Activated CD8-positive, alpha-beta memory T cell treated with anti-CD3 and anti-CD28 coated beads for 24 hours (primary cell): Measurements from ENCODE around the gene SECISBP2L.
"Not testable (repeated sequence)": the region's sequence is repeated elsewhere in the genome, so short reads cannot be mapped to it uniquely, and the experiment has no call there.

Source experiments
- DNase-seq: peaks from one replicate; pipeline ENCODE4 v3.0.0-alpha.2; 2020

SECISBP2L gene, protein sequence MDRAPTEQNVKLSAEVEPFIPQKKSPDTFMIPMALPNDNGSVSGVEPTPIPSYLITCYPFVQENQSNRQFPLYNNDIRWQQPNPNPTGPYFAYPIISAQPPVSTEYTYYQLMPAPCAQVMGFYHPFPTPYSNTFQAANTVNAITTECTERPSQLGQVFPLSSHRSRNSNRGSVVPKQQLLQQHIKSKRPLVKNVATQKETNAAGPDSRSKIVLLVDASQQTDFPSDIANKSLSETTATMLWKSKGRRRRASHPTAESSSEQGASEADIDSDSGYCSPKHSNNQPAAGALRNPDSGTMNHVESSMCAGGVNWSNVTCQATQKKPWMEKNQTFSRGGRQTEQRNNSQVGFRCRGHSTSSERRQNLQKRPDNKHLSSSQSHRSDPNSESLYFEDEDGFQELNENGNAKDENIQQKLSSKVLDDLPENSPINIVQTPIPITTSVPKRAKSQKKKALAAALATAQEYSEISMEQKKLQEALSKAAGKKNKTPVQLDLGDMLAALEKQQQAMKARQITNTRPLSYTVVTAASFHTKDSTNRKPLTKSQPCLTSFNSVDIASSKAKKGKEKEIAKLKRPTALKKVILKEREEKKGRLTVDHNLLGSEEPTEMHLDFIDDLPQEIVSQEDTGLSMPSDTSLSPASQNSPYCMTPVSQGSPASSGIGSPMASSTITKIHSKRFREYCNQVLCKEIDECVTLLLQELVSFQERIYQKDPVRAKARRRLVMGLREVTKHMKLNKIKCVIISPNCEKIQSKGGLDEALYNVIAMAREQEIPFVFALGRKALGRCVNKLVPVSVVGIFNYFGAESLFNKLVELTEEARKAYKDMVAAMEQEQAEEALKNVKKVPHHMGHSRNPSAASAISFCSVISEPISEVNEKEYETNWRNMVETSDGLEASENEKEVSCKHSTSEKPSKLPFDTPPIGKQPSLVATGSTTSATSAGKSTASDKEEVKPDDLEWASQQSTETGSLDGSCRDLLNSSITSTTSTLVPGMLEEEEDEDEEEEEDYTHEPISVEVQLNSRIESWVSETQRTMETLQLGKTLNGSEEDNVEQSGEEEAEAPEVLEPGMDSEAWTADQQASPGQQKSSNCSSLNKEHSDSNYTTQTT

DNA sequence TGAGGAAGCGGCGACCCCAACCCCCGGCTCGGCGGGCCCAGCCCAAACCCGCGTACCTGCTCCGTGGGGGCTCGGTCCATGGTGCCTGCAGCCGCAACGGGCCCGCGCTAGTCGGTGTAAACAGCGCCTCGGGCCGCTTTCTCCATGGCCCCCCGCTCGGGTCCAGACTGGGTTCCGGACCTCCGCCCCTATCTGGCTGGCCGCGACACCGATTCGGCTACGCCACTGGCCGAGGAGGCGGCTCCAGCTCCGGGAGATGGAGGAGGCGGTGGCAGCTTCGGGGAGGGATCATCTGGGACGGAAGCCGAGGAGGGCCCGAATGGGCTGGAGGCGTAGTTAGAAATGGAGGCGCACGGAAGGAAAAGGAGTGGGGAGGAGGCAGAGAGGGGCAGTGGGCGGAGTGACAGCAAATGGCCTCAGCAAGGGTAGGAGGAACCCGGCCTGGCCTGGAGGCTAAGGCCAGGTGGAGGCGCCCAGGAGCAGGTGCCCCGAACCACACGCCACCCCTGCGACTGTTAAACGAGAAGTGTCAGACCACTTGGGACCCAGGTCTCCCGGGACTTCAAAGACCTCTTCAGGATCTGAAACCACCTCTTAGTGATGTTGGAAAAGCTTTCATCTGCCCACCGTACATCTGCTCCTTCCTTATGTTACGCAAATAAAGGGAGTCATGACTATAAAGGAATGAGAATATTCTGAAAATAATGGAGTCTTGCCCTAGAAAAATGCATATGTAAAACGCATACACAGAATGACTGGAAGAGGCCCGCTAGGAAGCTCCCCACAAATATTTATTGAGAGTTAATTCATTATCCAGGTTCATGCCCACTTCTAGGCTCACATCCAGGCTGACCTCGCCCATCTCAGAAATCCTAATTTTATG lies at the start of gene SECISBP2L:
Gene SECISBP2L (minus strand): TSS at position 227 of the 883 bp plus-strand sequence. CDS start 147 bp downstream, at position 80.
- DNase-seq = peak; percentile 94

DNA sequence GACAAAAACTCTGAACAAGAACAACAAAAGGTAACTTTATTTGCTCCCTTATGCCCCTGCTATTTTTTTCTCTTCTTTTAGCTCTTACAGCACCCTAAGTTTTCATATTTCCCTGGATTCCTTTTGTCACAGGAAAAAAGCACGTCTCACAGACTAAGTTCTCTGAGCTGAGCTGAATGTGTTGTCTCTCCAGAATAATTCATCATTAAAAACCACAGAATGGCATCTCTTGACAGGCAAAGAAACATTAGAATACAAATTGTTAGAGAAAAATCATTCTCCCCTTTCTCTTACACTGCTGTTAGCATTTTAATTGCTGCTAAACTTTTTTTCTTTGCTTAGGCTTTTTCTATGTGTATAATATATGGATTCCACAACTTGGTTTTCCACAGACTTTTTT lies 48.7 kb upstream of the SECISBP2L start:
- DNase-seq = no peak

DNA sequence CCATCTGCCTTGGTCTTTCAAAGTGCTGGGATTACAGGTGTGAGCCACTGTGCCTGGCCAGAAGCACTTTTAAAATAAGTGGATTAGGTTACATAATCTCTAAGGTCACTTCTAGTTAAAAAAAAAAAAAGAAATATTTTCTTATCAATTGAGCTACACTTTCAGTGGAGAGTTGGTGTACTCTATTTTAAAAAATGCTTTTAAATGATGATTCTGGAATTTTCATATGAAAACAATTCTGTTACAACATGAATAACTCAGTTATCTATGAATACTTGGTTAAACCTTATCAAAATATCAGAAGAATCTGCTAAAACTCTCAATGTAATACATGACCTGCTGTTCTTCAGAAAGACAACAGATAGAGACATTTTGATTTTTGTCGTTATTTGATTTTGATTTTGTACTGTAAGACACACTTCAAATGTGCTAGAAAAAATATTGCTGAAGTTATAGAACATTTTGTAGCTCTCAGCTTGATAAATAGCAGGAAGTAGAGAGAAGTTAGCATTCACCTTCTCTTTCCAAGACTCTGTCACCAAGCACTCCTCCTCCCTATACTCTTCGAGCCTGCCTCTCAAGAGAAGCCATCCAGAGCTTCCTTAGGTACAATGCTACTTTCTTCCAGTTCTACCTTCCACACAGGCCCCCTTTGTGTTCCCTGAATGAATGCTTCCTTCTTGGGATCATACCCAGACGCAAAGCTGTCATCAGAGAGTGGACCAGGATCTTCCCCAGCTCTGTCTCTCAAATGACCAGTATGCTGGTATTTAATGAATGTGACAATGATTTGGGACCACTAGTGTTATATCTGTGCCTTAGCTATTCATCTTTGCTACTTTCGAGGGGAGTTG lies 47.2 kb upstream of the SECISBP2L start:
- no peak for DNase-seq

DNA sequence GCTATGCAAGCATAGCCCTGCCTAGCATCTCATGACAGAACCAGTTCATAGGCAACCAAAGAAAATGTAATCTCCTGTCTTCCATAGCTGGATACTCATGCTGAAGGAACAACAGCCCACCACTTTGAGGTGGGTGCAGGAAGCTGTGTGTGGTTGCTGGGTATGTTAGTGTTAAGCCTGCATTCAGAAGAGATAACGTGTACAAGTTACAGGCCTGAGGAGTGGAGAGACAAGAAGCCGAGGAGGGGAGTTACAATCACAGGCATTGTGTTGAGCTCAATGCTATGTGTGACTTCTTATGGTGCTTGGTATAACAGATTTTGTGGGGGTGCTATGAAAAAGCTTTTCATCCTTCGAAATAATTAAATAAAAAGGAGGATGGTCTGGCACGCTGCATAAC lies 42.8 kb upstream of the SECISBP2L start:
- no peak for DNase-seq

DNA sequence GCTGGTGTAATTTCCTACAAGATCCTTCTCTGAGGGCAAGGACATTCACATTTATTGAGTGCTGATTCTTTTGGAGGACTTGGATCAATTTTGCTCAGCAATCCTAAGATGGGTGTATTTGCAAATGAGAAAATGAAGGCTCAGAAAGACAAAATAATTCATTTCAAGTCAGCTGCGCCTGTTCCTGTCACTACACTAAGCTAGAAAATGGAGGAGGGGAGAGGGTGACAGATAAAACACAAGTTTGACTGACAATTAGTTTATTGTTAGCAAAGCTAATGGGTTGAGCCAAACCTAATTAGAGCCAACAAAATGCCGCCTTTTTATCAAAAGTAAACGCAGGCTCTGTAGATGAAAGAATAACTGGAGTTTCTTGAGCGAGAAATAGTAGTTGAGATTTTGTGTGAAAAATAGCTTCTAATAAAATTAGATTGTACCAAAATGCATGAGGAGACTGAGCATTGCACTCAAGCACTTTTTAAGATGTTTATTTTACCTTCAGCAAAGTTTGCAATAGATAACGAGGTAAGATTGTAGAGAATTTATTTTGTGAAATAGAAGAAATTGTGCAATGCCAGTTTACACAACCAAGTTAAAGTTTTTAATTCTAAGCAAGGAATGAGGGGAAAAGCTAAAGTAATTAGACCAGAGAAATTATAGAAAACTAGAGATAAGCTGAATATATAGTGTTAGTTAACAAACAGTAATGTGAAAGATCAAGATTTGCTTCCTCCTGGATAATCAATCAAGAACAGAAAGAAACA lies 39.6 kb upstream of the SECISBP2L start:
- DNase-seq = no peak

DNA sequence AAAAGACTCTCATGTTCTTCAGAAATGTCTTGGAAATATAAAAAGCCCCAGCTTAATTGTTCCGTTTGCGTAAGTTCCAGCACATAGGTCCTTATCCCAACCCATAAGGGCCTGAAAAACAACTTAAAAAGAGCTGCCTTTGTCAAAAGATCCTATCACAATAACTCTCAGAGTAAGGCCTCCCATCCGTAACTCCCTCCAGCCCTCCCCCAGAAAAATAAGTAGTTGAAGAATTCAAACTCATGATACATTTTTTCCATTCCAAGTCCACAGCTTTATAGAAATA lies 38.0 kb upstream of the SECISBP2L start:
- DNase-seq = no peak

DNA sequence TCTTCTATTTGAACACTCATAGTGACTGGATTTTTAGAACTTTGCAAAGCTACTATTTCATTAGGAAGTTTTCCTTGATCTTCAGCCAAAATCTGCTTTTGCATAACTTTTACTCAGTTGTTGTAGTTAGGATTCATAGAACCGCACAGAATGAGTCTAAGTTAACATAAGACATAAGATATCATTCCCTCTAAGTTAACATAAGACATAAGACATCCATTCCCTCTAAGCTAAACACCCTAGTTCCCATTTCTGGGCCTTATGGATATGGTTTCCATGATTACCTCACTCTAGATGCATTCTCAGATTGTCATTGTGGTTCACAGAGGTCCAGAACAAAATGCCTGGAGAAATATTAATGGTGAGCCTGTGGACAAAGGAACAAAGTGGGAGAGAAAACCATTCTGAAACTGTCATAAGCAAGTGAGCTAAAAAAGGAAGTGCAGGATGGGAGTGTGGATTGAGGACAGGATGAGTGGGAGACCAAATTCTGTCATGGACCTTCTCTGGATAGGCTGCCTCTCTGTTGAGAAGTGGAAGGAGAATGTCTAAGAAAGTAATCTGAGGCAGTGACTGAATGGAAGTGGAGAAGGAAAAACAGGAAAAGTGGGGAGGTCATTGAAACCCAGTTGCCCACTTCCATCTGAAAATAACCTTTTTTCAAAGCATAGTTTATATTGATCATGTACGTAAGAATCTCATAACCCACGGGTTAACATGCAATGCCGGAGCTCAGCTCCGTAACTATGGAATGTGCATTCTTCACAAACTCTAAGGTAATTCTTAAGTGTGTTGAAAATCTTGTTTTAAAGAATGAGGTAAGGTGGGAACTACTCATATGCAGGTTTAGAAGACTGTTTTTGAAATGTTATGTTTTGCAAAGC lies 37.4 kb upstream of the SECISBP2L start:
- no peak for DNase-seq

DNA sequence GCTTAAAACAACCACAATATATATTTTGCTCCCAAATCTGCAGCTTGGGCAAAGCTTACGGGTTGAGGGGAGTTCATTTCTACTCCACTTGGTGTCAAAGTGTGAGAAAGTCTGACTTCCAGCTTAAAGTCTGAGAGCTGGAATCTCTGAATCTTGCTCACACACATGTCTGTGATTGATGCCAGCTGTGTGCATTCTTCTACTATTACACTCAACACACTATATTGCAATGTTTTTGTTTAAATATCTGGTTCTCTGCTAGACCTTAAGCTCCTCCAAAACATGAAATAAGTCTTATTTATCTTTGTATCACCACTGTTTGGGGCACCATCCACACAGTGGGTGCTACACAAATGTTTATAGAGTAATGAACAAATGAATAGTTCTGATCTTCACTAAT lies 36.7 kb upstream of the SECISBP2L start:
- DNase-seq = no peak

DNA sequence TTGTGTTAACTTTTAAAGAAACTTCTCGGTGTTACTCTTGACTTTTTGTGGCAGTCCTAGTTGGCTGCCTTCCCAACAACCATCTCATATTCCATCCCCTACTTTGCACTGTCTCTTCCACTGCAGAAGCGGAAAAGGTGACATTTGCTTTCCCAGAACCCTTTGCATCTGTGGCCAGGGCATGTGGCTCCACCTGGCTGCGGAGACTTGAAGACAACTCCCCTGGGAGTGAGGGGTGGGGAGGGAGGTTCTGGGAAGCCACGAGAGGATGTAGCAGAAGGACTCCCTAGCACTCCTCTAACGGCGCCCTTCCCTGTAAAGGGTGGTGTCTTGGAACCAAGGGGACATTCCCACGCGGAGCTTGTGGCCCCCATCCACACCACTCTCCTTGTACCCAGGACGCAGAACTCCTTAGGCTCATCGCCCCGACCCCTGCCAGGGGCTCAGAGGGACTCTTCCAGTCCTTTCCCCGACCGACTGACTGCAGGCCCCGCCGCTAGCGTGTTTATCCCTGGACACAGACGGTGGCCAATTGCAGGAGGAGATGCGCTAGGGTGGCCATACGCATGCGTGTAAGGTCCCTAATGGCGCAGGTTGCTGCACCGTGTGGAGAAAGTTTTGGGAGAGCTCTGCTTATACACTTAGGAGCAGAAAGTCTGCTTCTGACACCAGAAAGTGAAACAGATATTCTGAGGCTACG lies 33.2 kb upstream of the SECISBP2L start:
- DNase-seq = no peak

DNA sequence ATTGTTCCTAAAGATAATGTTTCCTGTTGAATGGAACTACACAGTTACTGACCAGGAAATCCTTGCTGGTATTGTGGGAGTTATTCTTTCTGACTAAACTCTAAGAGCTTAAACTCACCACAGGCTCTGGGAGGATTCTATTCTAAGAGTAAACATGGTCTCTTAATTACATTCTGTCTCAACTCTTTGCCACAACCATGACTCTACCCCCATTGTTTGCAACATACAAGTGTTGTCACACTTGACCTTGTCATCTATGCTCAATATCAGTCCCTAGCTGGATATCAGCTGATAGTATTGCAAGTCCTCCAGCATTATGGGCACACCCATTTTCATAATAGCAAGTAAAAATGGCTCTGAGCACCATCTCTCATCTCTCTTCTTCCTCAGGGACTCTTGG lies 29.6 kb upstream of the SECISBP2L start:
- no peak for DNase-seq

DNA sequence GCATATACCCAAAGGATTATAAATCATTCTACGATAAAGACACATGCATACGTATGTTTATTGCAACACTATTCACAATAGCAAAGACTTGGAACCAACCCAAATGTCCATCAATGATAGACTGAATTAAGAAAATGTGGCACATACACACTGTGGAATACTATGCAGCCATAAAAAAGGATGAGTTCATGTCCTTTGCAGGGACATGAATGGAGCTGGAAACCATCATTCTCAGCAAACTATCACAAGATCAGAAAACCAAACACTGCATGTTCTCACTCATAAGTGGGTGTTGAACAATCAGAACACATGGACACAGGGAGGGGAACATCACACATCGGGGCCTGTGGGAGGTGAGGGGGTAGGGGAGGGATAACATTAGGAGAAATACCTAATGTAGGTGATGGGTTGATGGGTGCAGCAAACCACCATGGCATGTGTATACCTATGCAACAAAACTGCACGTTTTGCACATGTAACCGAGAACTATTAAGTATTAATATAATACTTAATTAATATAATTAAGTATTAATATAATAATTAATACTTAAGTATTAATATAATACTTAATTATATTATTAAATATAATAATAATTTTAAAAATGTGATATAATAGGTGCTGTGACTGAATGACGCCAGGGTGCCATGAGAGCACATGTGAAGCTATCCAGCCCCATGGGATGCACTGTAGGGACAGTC lies 28.5 kb upstream of the SECISBP2L start:
- not testable (repeated sequence) for DNase-seq

DNA sequence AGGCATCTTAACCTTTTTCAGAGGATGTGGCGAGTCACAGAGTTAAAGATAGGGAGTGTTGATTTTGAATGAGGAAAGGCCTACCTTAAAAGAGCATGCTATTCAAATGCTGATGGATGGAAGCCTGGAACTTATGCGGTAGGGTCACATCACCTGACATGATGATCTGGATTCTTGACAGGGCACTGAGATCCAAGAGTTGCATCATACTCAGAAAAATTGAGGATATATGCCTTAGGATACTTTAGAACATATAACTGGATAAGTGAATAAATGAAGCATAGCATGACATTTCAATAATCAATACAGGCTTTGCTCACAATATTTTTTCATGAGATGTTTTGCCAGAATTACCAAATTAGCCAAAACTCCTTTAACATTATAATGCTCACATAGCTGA lies 20.1 kb upstream of the SECISBP2L start:
- no peak for DNase-seq

DNA sequence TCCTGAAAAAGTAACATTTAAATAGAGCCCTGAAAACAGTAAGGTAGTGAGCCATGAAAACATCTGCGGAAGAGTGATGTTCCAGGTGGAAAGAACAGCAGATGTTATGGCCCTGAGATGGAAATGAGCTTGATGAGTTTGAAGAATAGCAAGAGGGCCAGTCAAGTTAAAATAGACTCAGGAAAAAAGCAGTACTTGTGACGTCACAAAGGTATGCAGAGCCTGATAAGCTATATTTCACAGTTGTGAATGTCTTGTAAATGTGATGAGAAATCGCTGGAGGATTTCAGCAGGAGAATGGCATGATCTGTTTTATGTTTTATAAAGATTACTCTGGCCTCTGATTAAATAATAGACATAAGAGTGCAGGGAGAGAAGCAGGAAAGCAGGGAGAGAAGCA lies 18.6 kb upstream of the SECISBP2L start:
- DNase-seq = no peak

DNA sequence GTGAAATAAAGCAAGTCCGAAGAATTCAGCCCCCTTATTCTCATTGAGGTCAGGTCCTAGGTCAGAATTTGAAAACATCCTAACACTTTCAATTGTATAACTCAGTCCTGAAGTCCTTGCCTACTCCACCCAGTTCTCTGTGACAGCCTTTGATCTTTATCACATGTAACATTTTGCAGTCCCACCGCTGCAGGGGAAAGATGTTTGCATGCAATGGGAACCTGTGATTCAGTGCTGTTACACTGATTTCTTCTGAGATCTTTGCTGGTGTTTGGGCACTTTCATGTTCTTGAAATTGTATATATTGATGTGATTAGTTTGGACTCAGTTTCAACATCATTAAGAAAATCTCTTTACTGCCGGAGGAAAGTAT lies 18.0 kb upstream of the SECISBP2L start:
- DNase-seq = no peak

DNA sequence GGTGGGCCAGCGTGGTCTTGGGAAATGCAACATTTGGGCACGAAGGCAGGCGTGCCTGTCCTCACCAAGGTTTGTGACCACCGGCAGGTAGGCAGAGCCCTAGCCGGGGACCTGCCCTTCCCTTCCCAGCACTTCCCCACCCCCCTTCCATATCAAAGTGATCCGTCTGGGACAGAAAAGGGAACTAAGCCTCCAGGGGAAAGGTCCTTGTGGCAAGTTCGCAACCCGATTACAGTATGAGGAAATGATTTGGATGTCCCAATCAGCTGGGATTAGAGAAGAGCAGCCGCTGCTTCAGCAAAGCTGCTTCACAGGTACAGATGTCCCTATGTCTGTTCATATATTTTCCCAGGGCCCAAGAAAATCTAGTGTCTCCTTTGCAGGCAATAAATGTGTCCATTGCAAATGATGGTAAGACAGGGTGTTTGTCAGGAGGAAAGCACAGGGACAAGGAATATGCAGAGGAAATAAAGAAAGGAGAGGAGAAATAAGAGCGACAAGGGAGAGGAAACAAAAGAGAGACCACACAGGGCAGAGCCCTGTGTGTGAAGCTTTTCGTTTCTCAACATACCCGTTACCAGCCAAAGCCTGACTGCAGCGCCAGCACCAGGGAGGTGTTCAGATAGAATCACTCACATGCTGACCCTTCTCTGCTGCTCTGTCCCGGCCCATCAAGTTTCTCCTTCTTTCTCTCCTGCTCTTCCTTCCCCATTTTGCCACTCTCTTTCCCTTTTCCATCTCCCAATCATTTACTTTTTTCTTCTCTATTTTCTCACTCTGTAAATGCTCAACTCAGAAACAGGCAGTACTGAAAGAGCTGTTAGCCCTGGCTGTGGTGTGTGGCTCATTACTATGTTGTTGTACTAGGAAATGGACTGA lies 17.4 kb upstream of the SECISBP2L start:
- no peak for DNase-seq

DNA sequence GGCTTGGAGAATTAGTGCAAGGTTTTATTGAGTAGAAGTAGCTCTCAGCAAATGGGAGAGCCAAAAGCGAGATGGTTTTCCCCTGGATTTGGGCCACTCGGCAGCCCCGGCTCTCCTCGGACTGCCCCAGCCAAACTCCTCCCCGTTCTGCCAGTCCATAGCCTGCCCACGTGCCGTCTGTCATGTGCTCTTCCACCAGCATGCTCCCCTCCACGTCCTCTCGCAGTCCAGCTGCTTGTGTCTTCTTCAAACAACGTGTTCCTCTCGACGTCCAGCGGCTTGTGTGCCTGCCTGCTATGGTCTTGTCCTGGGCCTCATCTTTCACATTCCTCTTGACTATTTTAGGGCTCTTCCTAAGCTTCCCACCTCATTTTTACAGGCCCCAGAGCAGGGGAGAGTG lies 16.7 kb upstream of the SECISBP2L start:
- DNase-seq = no peak

DNA sequence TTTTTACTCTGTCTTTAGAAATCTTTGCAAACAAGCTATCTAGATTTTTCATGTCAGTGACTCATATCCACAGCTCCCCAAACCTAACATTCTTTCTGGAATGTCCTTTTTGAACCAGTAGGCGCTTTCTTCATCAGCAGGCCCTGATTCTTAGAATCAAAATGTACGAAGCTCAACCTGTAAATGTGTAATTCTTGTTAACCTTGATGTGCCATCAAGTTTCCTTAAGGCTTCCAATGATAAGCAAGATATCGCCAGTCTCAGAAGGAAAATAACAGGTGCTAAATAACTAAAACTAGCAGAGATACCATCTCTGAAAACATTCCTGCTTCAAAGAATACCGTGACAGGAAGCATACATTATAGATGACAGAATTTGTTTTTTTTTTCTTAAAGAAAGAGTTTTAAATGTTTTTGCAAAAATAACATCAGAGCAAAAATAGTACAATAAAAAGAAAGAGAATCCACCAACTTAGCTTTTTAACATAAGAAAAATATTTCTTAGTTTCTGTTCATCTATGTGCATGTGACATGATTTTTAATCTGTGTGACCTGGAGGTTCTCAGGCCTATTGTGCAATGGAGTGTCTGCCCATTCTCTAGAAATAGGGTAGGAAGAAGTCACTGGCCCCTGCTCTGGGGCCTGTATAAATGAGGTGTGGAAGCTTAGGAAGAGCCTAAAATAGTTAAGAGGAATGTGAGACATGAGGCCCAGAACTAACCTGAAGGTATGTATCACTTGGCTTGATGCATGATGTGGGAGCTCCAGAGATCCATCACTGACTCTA lies 14.7 kb upstream of the SECISBP2L start:
- DNase-seq = no peak
